Measurements from ENCODE around the gene NUDT2. TPM values are rescaled to one million over a fixed set of nuclear protein-coding genes. Genes with fewer than 3 reads are reported as not detected.
"Not testable (repeated sequence)": the region's sequence is repeated elsewhere in the genome, so short reads cannot be mapped to it uniquely, and the experiment has no call there.

NUDT2 gene
- total and polyA plus RNA-seq, 2 experiments from 2014 or later: 19.6 to 23.4 TPM

DNA sequence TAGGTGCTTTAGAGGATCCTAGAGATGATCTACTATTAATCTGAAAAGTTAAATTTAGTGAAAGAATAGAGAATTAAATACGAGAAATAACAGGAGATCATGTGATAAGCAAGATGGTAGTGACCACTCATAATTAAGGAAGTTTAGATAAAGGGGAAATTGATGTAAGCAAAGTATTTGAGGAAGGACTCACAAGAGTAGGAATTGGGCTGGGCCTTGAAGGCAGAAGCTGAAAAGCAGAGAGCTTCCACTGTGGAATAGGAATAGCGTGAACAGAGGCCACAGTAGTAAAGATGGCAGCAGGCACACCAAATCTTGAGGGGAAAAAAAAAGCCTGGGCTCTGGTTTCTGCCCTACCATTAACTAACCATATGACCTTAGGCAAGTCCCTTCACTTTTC is 38.3 kb upstream of the NUDT2 start:
- 97% methylated on average over 2 of the region's 2 CpGs for WGBS (ENCODE audit: low lambda C conversion rate, missing lambda C conversion rate)
- Histone ChIP-seq H3K9me3 (ENCODE audit: low read depth) (no peaks in the 10 kb centered on the region), H3K27me3 (no peaks in the 10 kb centered on the region), H3K4me3 (no peak overlapping the region), H2AFZ (no peak overlapping the region), H3K9me2 (replicated peaks; ENCODE audit: insufficient read depth) (no peaks in the 10 kb centered on the region), H4K20me1 (ENCODE audit: insufficient read depth, poor library complexity, severe bottlenecking) (no peaks in the 10 kb centered on the region), H3K27ac (no peak overlapping the region), H3K36me3 (replicated peaks; ENCODE audit: insufficient read depth, low read depth) (no peaks in the 10 kb centered on the region), H3K4me2 (no peak overlapping the region), H3K79me2 (no peaks in the 10 kb centered on the region), H3K4me1 (ENCODE audit: insufficient read depth) (no peaks in the 10 kb centered on the region)
- no peak for TF ChIP-seq EZH2phosphoT487 (IDR thresholded peaks at IDR 0.05; ENCODE audit: low read depth, severe bottlenecking, unreplicated experiment)
- TF ChIP-seq, protein P1, sequence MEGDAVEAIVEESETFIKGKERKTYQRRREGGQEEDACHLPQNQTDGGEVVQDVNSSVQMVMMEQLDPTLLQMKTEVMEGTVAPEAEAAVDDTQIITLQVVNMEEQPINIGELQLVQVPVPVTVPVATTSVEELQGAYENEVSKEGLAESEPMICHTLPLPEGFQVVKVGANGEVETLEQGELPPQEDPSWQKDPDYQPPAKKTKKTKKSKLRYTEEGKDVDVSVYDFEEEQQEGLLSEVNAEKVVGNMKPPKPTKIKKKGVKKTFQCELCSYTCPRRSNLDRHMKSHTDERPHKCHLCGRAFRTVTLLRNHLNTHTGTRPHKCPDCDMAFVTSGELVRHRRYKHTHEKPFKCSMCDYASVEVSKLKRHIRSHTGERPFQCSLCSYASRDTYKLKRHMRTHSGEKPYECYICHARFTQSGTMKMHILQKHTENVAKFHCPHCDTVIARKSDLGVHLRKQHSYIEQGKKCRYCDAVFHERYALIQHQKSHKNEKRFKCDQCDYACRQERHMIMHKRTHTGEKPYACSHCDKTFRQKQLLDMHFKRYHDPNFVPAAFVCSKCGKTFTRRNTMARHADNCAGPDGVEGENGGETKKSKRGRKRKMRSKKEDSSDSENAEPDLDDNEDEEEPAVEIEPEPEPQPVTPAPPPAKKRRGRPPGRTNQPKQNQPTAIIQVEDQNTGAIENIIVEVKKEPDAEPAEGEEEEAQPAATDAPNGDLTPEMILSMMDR (IDR thresholded peaks at IDR 0.05; ENCODE audit: poor library complexity): no peak
- TF ChIP-seq EZH2 (IDR thresholded peaks at IDR 0.05; ENCODE audit: borderline replicate concordance): no peak
- no peak for DNase-seq (ENCODE audit: low spot score)

DNA sequence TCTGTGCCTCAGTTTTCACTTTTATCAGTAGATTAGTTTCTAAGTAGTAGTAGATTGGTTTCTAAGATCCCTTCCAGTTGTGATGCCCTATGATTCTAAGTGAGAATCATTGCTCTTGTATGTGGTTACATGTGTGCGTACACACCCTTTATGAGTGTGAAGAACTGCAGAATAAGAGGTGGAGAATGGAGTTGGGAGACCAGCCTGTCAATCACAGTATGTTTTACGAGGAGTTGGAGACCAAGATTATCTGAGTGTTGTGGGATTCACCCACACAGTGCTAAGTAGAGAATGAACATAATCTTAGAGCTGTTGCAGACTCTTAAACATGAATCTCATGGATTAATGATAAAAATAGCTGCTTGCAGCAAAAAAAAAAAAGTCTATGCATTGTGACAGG is 37.9 kb upstream of the NUDT2 start:
- no peak overlapping the region for H3K27ac ChIP-seq
- WGBS (ENCODE audit: low lambda C conversion rate, missing lambda C conversion rate): 82% methylated on average over 2 of the region's 2 CpGs

DNA sequence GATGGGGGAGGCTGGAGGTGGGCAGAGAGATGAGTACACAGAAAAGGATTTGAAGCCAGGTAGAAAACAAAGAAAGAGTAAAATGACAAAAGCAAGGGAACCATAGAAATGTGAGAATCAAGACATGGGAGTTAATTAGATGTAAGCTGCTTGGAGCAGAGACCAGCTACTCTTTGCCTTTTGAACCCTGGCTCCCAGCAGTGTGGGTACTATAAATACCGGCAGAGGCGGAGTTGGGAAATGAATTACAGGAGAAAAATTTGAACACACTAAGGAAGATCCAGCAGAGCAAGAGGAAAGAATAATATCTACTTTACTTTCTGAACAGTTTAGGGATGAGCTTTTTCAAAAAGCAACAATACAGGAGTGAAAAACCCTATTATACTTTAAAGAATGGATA is 36.8 kb upstream of the NUDT2 start:
- Histone ChIP-seq H3K4me3 (no peak overlapping the region), H3K4me2 (no peak overlapping the region), H3K4me1 (ENCODE audit: insufficient read depth) (no peaks in the 10 kb centered on the region), H3K79me2 (no peaks in the 10 kb centered on the region), H2AFZ (no peak overlapping the region), H3K9me2 (replicated peaks; ENCODE audit: insufficient read depth) (no peaks in the 10 kb centered on the region), H3K27ac (no peak overlapping the region), H3K9me3 (ENCODE audit: low read depth) (no peaks in the 10 kb centered on the region), H3K27me3 (no peaks in the 10 kb centered on the region), H4K20me1 (ENCODE audit: insufficient read depth, poor library complexity, severe bottlenecking) (no peaks in the 10 kb centered on the region), H3K36me3 (replicated peaks; ENCODE audit: insufficient read depth, low read depth) (no peaks in the 10 kb centered on the region)
- TF ChIP-seq, protein P1 (IDR thresholded peaks at IDR 0.05; ENCODE audit: poor library complexity): no peak
- TF ChIP-seq EZH2 (IDR thresholded peaks at IDR 0.05; ENCODE audit: borderline replicate concordance) (no peak), EZH2phosphoT487 (IDR thresholded peaks at IDR 0.05; ENCODE audit: low read depth, severe bottlenecking, unreplicated experiment) (no peak)
- no peak for DNase-seq (ENCODE audit: low spot score)
- WGBS (ENCODE audit: low lambda C conversion rate, missing lambda C conversion rate): 43% methylated on average over 2 of the region's 2 CpGs

More for the DNA sequence above, 37.9 kb upstream of the NUDT2 start:
- no peak overlapping the region for H3K4me2 ChIP-seq
- DNase-seq (ENCODE audit: low spot score): no peak
- H3K4me3 ChIP-seq: no peak overlapping the region
- H2AFZ ChIP-seq: no peak overlapping the region
- TF ChIP-seq, protein P1 (IDR thresholded peaks at IDR 0.05; ENCODE audit: poor library complexity): no peak
- TF ChIP-seq EZH2phosphoT487 (IDR thresholded peaks at IDR 0.05; ENCODE audit: low read depth, severe bottlenecking, unreplicated experiment) (no peak), EZH2 (IDR thresholded peaks at IDR 0.05; ENCODE audit: borderline replicate concordance) (no peak)
- H3K79me2 ChIP-seq: no peaks in the 10 kb centered on the region
- H3K4me1 ChIP-seq (ENCODE audit: insufficient read depth): no peaks in the 10 kb centered on the region
- no peaks in the 10 kb centered on the region for H4K20me1 ChIP-seq (ENCODE audit: insufficient read depth, poor library complexity, severe bottlenecking)
- H3K9me2 ChIP-seq (replicated peaks; ENCODE audit: insufficient read depth): no peaks in the 10 kb centered on the region
- no peaks in the 10 kb centered on the region for H3K27me3 ChIP-seq
- H3K36me3 ChIP-seq (replicated peaks; ENCODE audit: insufficient read depth, low read depth): no peaks in the 10 kb centered on the region
- H3K9me3 ChIP-seq (ENCODE audit: low read depth): no peaks in the 10 kb centered on the region

DNA sequence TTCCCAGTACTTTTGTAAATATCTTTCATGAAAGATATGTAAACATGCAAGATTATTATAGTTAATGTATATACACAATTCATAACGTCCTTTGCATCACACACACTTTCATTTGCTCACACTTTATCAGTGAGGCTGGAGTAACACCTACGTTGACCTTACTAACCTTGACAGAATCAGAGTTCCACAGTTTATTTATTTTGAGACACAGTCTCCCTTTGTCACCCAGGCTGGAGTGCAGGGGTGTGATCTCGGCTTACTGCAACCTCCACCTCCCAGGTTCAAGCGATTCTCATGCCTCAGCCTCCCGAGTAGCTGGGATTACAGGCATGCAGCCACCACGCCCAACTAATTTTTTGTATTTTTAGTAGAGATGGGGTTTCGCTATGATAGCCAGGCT is 28.3 kb upstream of the NUDT2 start:
- not testable (repeated sequence) for H4K20me1 ChIP-seq (ENCODE audit: insufficient read depth, poor library complexity, severe bottlenecking); H2AFZ ChIP-seq; H3K9me3 ChIP-seq (ENCODE audit: low read depth); H3K9me2 ChIP-seq (replicated peaks; ENCODE audit: insufficient read depth); H3K4me3 ChIP-seq; H3K79me2 ChIP-seq; H3K4me2 ChIP-seq; H3K27ac ChIP-seq; DNase-seq (ENCODE audit: low spot score); H3K4me1 ChIP-seq (ENCODE audit: insufficient read depth); H3K36me3 ChIP-seq (replicated peaks; ENCODE audit: insufficient read depth, low read depth); H3K27me3 ChIP-seq
- 71% methylated on average over 7 of the region's 7 CpGs for WGBS (ENCODE audit: low lambda C conversion rate, missing lambda C conversion rate)

DNA sequence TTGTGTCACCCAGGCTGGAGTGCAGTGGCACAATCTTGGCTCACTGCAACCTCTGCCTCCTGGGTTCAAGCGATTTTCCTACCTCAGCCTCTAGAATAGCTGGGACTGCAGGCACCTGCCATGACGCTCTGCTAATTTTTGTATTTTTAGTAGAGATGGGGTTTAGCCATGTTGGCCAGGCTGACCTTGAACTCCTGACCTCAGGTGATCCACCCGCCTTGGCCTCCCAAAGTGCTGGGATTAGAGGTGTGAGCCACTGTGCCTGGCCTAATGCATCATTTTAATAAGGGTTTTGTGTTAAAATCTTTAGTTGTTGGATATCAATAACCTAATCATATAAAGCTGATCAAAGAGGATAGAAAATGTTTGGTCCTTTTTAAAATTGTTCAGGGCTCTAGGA is 21.1 kb upstream of the NUDT2 start:
- WGBS (ENCODE audit: low lambda C conversion rate, missing lambda C conversion rate): 98% methylated on average over 3 of the region's 3 CpGs
- H3K9me3 ChIP-seq (ENCODE audit: low read depth); H3K79me2 ChIP-seq; H3K27ac ChIP-seq; H3K4me2 ChIP-seq; H3K27me3 ChIP-seq; H3K4me1 ChIP-seq (ENCODE audit: insufficient read depth); H4K20me1 ChIP-seq (ENCODE audit: insufficient read depth, poor library complexity, severe bottlenecking); H3K9me2 ChIP-seq (replicated peaks; ENCODE audit: insufficient read depth); H3K36me3 ChIP-seq (replicated peaks; ENCODE audit: insufficient read depth, low read depth); H3K4me3 ChIP-seq; H2AFZ ChIP-seq; DNase-seq (ENCODE audit: low spot score): not testable (repeated sequence)

Measured in hepatocyte (in vitro differentiated cells).